Measurements from ENCODE around the gene TBC1D8.
A peak's percentile ranks its signal among the peaks of the same experiment; 100 is the strongest.

TBC1D8 gene

GRCh38 chr2:100976645-100977391, 174.4 kb downstream of the TBC1D8 start:
- DNase-seq (ENCODE audit: low read depth): peak; percentile 86

GRCh38 chr2:100976061-100976460, 175.1 kb downstream of the TBC1D8 start:
- no peak for DNase-seq (ENCODE audit: low read depth)

GRCh38 chr2:100975521-100975785, 175.7 kb downstream of the TBC1D8 start:
- DNase-seq (ENCODE audit: low read depth): no peak

GRCh38 chr2:100974712-100975520, 176.3 kb downstream of the TBC1D8 start:
- no peak for DNase-seq (ENCODE audit: low read depth)

GRCh38 chr2:100972452-100972851, 178.7 kb downstream of the TBC1D8 start:
- no peak for DNase-seq (ENCODE audit: low read depth)

- peak; percentile 21 for DNase-seq (ENCODE audit: low read depth)
Measured at GRCh38 chr2:100971221-100971620, 180.0 kb downstream of the TBC1D8 start.

- no peak for DNase-seq (ENCODE audit: low read depth)
Measured at GRCh38 chr2:100969998-100970397, 181.2 kb downstream of the TBC1D8 start.

- no peak for DNase-seq (ENCODE audit: low read depth)
Measured at GRCh38 chr2:100968146-100969145, 182.7 kb downstream of the TBC1D8 start.

GRCh38 chr2:100967716-100968115, 183.5 kb downstream of the TBC1D8 start:
- no peak for DNase-seq (ENCODE audit: low read depth)

- no peak for DNase-seq (ENCODE audit: low read depth)
Measured at GRCh38 chr2:100965596-100965995, 185.6 kb downstream of the TBC1D8 start.

GRCh38 chr2:100964681-100965169, 186.5 kb downstream of the TBC1D8 start:
- DNase-seq (ENCODE audit: low read depth): no peak

GRCh38 chr2:100964222-100964621, 187.0 kb downstream of the TBC1D8 start:
- no peak for DNase-seq (ENCODE audit: low read depth)

- no peak for DNase-seq (ENCODE audit: low read depth)
Measured at GRCh38 chr2:100963026-100963375, 188.2 kb downstream of the TBC1D8 start.

GRCh38 chr2:100962366-100963025, 188.7 kb downstream of the TBC1D8 start:
- DNase-seq (ENCODE audit: low read depth): no peak

GRCh38 chr2:100960688-100961087, 190.5 kb downstream of the TBC1D8 start:
- no peak for DNase-seq (ENCODE audit: low read depth)

- DNase-seq (ENCODE audit: low read depth): peak; percentile 75
Measured at GRCh38 chr2:100959225-100959880, 191.8 kb downstream of the TBC1D8 start.

- DNase-seq (ENCODE audit: low read depth): peak; percentile 99
Measured at GRCh38 chr2:100957996-100958653, 193.1 kb downstream of the TBC1D8 start.

All from amniotic epithelial cell (primary cell).